GM12878 (cell line): ENCODE data around the gene MRPS18B. TPM values are rescaled to one million over a fixed set of nuclear protein-coding genes. Genes with fewer than 3 reads are reported as not detected.
A peak's percentile ranks its signal among the peaks of the same experiment; 100 is the strongest.

Experiments used
- ATAC-seq: fragments of 200-7000 bp; cut with Tn5 transposase; 3 replicates; pipeline ENCODE4 v1.9.1; 2020; ENCODE audit warnings: mild to moderate bottlenecking, moderate library complexity
- BruUV-seq: library from RNA; stranded (reverse); fragments of 400-500 nt; replicated peaks from 2 replicates; lab custom pipeline; 2021; lab: Mats Ljungman, UMichigan
- CTCF ChIA-PET: fragments of 300-600 bp; sonication (Branson Sonifier 250); formaldehyde crosslinking; extraction: SDS; loops from one replicate; lab custom pipeline; 2021; ENCODE audit warnings: inconsistent platforms; lab: Yijun Ruan, JAX
- POLR2A ChIA-PET: fragments of 350-600 bp; formaldehyde crosslinking; extraction: SDS; loops from one replicate; lab custom pipeline; 2021; ENCODE audit warnings: inconsistent platforms; lab: Charles Lee
- RAD21 ChIA-PET: fragments of 300-600 bp; sonication (Branson Sonifier 250); formaldehyde crosslinking; loops from one replicate; lab custom pipeline; 2023; ENCODE audit warnings: antibody characterized with exemption; ENCODE audit not compliant: unreplicated experiment; lab: Charles Lee
- SMC1A ChIA-PET: fragments of 300-600 bp; sonication (Branson Sonifier 250); formaldehyde crosslinking; loops from one replicate; lab custom pipeline; 2023; ENCODE audit not compliant: unreplicated experiment, uncharacterized antibody; lab: Charles Lee
- DNase-seq: peaks from one replicate; pipeline ENCODE4 v3.0.0-alpha.2; 2011; ENCODE audit warnings: low read depth, low spot score
- FAIRE-seq: peaks from 3 replicates; lab custom pipeline; 2011; peaks lifted over from hg19 to GRCh38; lab: Jason Lieb, UNC
- H2AFZ ChIP-seq: 2 replicates; pipeline ENCODE4 v1.6.0; 2011; ENCODE audit warnings: low read depth, low read length, control low read depth; ENCODE audit not compliant: control insufficient read depth
- H3K27ac ChIP-seq: 2 replicates; pipeline ENCODE4 v1.5.1; 2011; ENCODE audit warnings: control low read depth; ENCODE audit not compliant: control insufficient read depth, insufficient read depth
- H3K27me3 ChIP-seq, 2 experiments: replicated peaks in 1 of 2; 2 replicates each; pipeline versions ENCODE4 v1.6.0 to v1.6.1; 2011; ENCODE audit warnings: low read length in 1 of 2; ENCODE audit not compliant: control insufficient read depth in 2 of 2, insufficient read depth in 2 of 2
- H3K36me3 ChIP-seq, 2 experiments: 2 replicates each; pipeline ENCODE4 v1.5.1; 2011; ENCODE audit warnings: low read length in 1 of 2; ENCODE audit not compliant: control insufficient read depth in 2 of 2, insufficient read depth in 2 of 2
- H3K4me1 ChIP-seq: 2 replicates; pipeline ENCODE4 v1.6.1; 2011; ENCODE audit warnings: mild to moderate bottlenecking, low read length, moderate library complexity, mixed read lengths; ENCODE audit not compliant: control insufficient read depth, insufficient read depth
- H3K4me2 ChIP-seq: 2 replicates; pipeline ENCODE4 v1.6.0; 2011; ENCODE audit warnings: control low read depth; ENCODE audit not compliant: control insufficient read depth, insufficient read depth
- H3K4me3 ChIP-seq: fragments of 200-600 bp; sonication (generic); 2 replicates; pipeline ENCODE4 v1.5.1; 2016
- H3K79me2 ChIP-seq: 2 replicates; pipeline ENCODE4 v1.6.0; 2011; ENCODE audit warnings: low read length; ENCODE audit not compliant: control insufficient read depth, insufficient read depth
- H3K9ac ChIP-seq: 2 replicates; pipeline ENCODE4 v1.8.0; 2011; ENCODE audit warnings: low read length, control low read depth, mixed read lengths; ENCODE audit not compliant: control insufficient read depth, insufficient read depth
- H3K9me3 ChIP-seq: replicated peaks from 3 replicates; pipeline ENCODE4 v1.5.1; 2011; ENCODE audit warnings: mild to moderate bottlenecking, low read length; ENCODE audit not compliant: control insufficient read depth, insufficient read depth
- H4K20me1 ChIP-seq: 2 replicates; pipeline ENCODE4 v1.6.0; 2011; ENCODE audit not compliant: control insufficient read depth, insufficient read depth
- CTCF ChIP-seq, 3 experiments: IDR thresholded peaks in 2 of 3; conservative IDR thresholded peaks in 1 of 3; 2 replicates each; pipeline ENCODE4 v1.5.1; 2011; ENCODE audit warnings: low read depth in 3 of 3, low read length in 3 of 3, mild to moderate bottlenecking in 3 of 3, control low read depth in 2 of 3, moderate library complexity in 2 of 3, inconsistent platforms in 1 of 3, mixed read lengths in 1 of 3; ENCODE audit not compliant: control insufficient read depth in 2 of 3, insufficient read depth in 1 of 3; ENCODE audit errors: extremely low read depth in 1 of 3
- ELK1 ChIP-seq: IDR thresholded peaks from 2 replicates; pipeline ENCODE4 v1.6.1; 2012; ENCODE audit warnings: low read depth, low read length, improper control_type of control experiment
- FOXM1 ChIP-seq: IDR thresholded peaks from 2 replicates; pipeline ENCODE4 v1.6.1; 2012; ENCODE audit warnings: low read depth, mild to moderate bottlenecking, inconsistent platforms, low read length, moderate library complexity
- KLF5 ChIP-seq: fragments of 450-650 bp; IDR thresholded peaks from 2 replicates; pipeline ENCODE4 v1.6.1; 2014; ENCODE audit warnings: mild to moderate bottlenecking; ENCODE audit not compliant: partially characterized antibody
- WGBS: methylation state at CpG from one replicate; pipeline ENCODE4 v1.1.6; 2016; ENCODE audit warnings: low lambda C conversion rate; ENCODE audit not compliant: insufficient replicate concordance, insufficient coverage; ENCODE audit errors: missing lambda C conversion rate; 5-methylcytosine and 5-hydroxymethylcytosine counted together
- in situ Hi-C: fragments of 300-500 bp; cut with MboI; formaldehyde crosslinking; loops from 9 replicates; pipeline ENCODE4 v1.14.3; 2018; ENCODE audit warnings: mixed read lengths
- intact Hi-C: fragments of 100-400 bp; cut with micrococcal nuclease; formaldehyde crosslinking; loops from one replicate; pipeline ENCODE4 v1.14.2; 2022; ENCODE audit not compliant: unreplicated experiment
- polyA plus RNA-seq, 11 experiments: library from polyadenylated mRNA; depleted of rRNA in 4 of 11; unstranded in 6 of 11; stranded (reverse) in 5 of 11; fragments of >200 nt; fragmentation: Nextera tagmentation in 4 of 11; fragmentation: Illumina TruSeq in 1 of 11; extraction: Ambion mirVana in 4 of 11; extraction: Trizol in 1 of 11; gene quantifications; 1 replicate in 1 of 11; 2 replicates in 10 of 11; pipeline versions ENCODE4 v1.2.1 to v1.2.3, GENCODE V29; 2011 to 2016; ENCODE audit warnings: inconsistent platforms in 2 of 11, missing spikeins in 2 of 11, low read depth in 1 of 11
- total RNA-seq, 4 experiments: library from RNA; depleted of rRNA in 3 of 4; stranded (reverse); fragments of >200 nt in 3 of 4; fragmentation: Illumina TruSeq in 1 of 4; extraction: Trizol in 1 of 4; gene quantifications; 2 replicates each; pipeline versions ENCODE4 v1.2.1 to v1.2.3, GENCODE V29; 2013 to 2021

MRPS18B gene
- total and polyA plus RNA-seq, 10 of the 15 experiments (the other 5 are each of a cell fraction or from before 2014, with no cell fraction given) = 80.9 to 259 (median 140) TPM

GRCh38 chr6:30611856-30612194, 5.8 kb upstream of the MRPS18B start:
- TF ChIP-seq ELK1 = no peak
- TF ChIP-seq, all 136 proteins: peak for 0
- Histone ChIP-seq H3K4me1 (peaks cover 3% of the 10 kb centered on the region), H3K9ac (no peak overlapping the region), H3K79me2 (peaks cover 37% of the 10 kb centered on the region), H4K20me1 (0 out of 2 replicates have a peak, but pooled peaks cover 8% of the 10 kb centered on the region), H3K36me3 (peaks cover 3 to 56% of the 10 kb centered on the region in 2 experiments), H3K27me3 (no peaks in the 10 kb centered on the region), H3K27ac (no peak overlapping the region), H2AFZ (no peak overlapping the region), H3K9me3 (no peaks in the 10 kb centered on the region; the same call in 2 of the 3 replicates), H3K4me3 (no peak overlapping the region), H3K4me2 (no peak overlapping the region)
- no TSS peak for BruUV-seq
- no peak for FAIRE-seq
- no peak for ATAC-seq
- RAD21 ChIA-PET = interaction anchor here (0.9 to 2.2 kb wide), 2 partner anchors 119 to 130 kb away, joined by 3 to 7 read pairs; no protein-coding TSS in a partner anchor
- 69% methylated on average over 2 of the region's 2 CpGs for WGBS
- intact Hi-C loops (no loop called here), in situ Hi-C loops (no loop called here)
- DNase-seq = no peak
- CTCF ChIA-PET = interaction anchor here (1.6 to 4.2 kb wide), 8 partner anchors 14 to 130 kb away, joined by 7 to 41 read pairs (median 12); partner anchors contain the start of gene DHX16
- SMC1A ChIA-PET = interaction anchor here (1.9 to 3.5 kb wide), 3 partner anchors 11 to 129 kb away, joined by 7 to 16 read pairs (median 11); no protein-coding TSS in a partner anchor
- POLR2A ChIA-PET = interaction anchor here (1.0 to 2.0 kb wide), 3 partner anchors 11 to 35 kb away, joined by 3 to 10 read pairs (median 7); partner anchors contain the start of gene C6orf136

GRCh38 chr6:30612213-30612612, 5.4 kb upstream of the MRPS18B start:
- Histone ChIP-seq H3K27ac (no peak overlapping the region), H3K4me3 (no peak overlapping the region), H3K36me3 (peaks cover 3 to 53% of the 10 kb centered on the region in 2 experiments), H3K4me1 (peaks cover 3% of the 10 kb centered on the region), H2AFZ (no peak overlapping the region), H3K79me2 (peaks cover 39% of the 10 kb centered on the region), H3K27me3 (no peaks in the 10 kb centered on the region), H3K9me3 (no peaks in the 10 kb centered on the region; the same call in 2 of the 3 replicates), H4K20me1 (0 out of 2 replicates have a peak, but pooled peaks cover 8% of the 10 kb centered on the region), H3K4me2 (peak overlapping the region; percentile 39), H3K9ac (no peak overlapping the region)
- SMC1A ChIA-PET = interaction anchor here (1.6 to 3.5 kb wide), 7 partner anchors 12 to 129 kb away, joined by 3 to 16 read pairs (median 7); no protein-coding TSS in a partner anchor
- intact Hi-C loops (no loop called here), in situ Hi-C loops (no loop called here)
- DNase-seq = no peak
- no TSS peak for BruUV-seq
- 100% methylated on average over 1 of the region's 1 CpG for WGBS
- CTCF ChIA-PET = interaction anchor here (1.0 to 4.2 kb wide), 12 partner anchors 7 to 130 kb away, joined by 3 to 41 read pairs (median 11); partner anchors contain the start of gene DHX16
- ATAC-seq = no peak
- RAD21 ChIA-PET = interaction anchor here (0.9 to 2.2 kb wide), 4 partner anchors 41 to 130 kb away, joined by 3 to 7 read pairs (median 6); partner anchors contain the start of gene ABCF1
- FAIRE-seq = no peak
- TF ChIP-seq CTCF (IDR thresholded peaks at IDR 0.05 in 2 of 3, conservative IDR thresholded peaks at IDR 0.05 in 1 of 3; ENCODE audit: control insufficient read depth in 2 of 3, extremely low read depth in 1 of 3, insufficient read depth in 1 of 3, low read depth in 3 of 3, low read length in 3 of 3) (peak in 1 of 3 experiments; percentile 8; a peak in 1 of 6 replicates), KLF5 (no peak), FOXM1 (no peak)
- POLR2A ChIA-PET = interaction anchor here (0.6 to 2.0 kb wide), 9 partner anchors 11 to 534 kb away, joined by 3 to 11 read pairs (median 6); partner anchors contain the start of genes C6orf136, GNL1 and PRR3
